Inflammatory macrophage treated with lipopolysaccharide for 1 hour (primary cell): ENCODE data around the gene TP73.

Source experiments
- DNase-seq, 2 donors: peaks; one replicate each; pipeline ENCODE4 v3.0.0-alpha.2; 2020 to 2022

The TP73 gene

GRCh38 chr1:3711780-3712451 lies 59.6 kb downstream of the TP73 start:
- DNase-seq: no peak

GRCh38 chr1:3712573-3713535 lies 60.5 kb downstream of the TP73 start:
- DNase-seq: no peak

- DNase-seq: no peak
These were observed 61.5 kb downstream of the TP73 start for GRCh38 chr1:3713840-3714239.

GRCh38 chr1:3714284-3714741 lies 62.0 kb downstream of the TP73 start:
- no peak for DNase-seq

- DNase-seq: no peak
These were observed 62.5 kb downstream of the TP73 start for GRCh38 chr1:3714814-3715213.

- no peak for DNase-seq
These were observed 64.0 kb downstream of the TP73 start for GRCh38 chr1:3716351-3716750.

GRCh38 chr1:3717041-3717714 lies 64.9 kb downstream of the TP73 start:
- no peak for DNase-seq

GRCh38 chr1:3717715-3718601 lies 65.6 kb downstream of the TP73 start:
- DNase-seq: no peak

- DNase-seq: no peak
These were observed 66.4 kb downstream of the TP73 start for GRCh38 chr1:3718764-3719163.

- DNase-seq: no peak
These were observed 69.7 kb downstream of the TP73 start for GRCh38 chr1:3721955-3722465.

GRCh38 chr1:3722846-3723245 lies 70.5 kb downstream of the TP73 start:
- no peak for DNase-seq

- DNase-seq: peak; percentile 20 to 79
These were observed 72.2 kb downstream of the TP73 start for GRCh38 chr1:3724416-3725030.

- DNase-seq: no peak
These were observed 73.0 kb downstream of the TP73 start for GRCh38 chr1:3725366-3725765.

GRCh38 chr1:3727042-3727824 lies 74.9 kb downstream of the TP73 start:
- peak; percentile 8 to 48 for DNase-seq

GRCh38 chr1:3727825-3728776 lies 75.8 kb downstream of the TP73 start:
- no peak for DNase-seq

- no peak for DNase-seq
These were observed 77.6 kb downstream of the TP73 start for GRCh38 chr1:3729594-3730542.

GRCh38 chr1:3730543-3731247 lies 78.4 kb downstream of the TP73 start:
- DNase-seq: no peak
